Activated T-helper 9 cell treated with anti-CD3 and anti-CD28 coated beads, Interleukin-2, amount 50 U/mL, for 16 hours (primary cell): ENCODE measurements around the gene MFAP4.

Experiments
- DNase-seq: peaks from one replicate; pipeline ENCODE4 v3.0.0-alpha.2; 2020; ENCODE audit warnings: low read depth

MFAP4 gene, protein sequence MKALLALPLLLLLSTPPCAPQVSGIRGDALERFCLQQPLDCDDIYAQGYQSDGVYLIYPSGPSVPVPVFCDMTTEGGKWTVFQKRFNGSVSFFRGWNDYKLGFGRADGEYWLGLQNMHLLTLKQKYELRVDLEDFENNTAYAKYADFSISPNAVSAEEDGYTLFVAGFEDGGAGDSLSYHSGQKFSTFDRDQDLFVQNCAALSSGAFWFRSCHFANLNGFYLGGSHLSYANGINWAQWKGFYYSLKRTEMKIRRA

DNA sequence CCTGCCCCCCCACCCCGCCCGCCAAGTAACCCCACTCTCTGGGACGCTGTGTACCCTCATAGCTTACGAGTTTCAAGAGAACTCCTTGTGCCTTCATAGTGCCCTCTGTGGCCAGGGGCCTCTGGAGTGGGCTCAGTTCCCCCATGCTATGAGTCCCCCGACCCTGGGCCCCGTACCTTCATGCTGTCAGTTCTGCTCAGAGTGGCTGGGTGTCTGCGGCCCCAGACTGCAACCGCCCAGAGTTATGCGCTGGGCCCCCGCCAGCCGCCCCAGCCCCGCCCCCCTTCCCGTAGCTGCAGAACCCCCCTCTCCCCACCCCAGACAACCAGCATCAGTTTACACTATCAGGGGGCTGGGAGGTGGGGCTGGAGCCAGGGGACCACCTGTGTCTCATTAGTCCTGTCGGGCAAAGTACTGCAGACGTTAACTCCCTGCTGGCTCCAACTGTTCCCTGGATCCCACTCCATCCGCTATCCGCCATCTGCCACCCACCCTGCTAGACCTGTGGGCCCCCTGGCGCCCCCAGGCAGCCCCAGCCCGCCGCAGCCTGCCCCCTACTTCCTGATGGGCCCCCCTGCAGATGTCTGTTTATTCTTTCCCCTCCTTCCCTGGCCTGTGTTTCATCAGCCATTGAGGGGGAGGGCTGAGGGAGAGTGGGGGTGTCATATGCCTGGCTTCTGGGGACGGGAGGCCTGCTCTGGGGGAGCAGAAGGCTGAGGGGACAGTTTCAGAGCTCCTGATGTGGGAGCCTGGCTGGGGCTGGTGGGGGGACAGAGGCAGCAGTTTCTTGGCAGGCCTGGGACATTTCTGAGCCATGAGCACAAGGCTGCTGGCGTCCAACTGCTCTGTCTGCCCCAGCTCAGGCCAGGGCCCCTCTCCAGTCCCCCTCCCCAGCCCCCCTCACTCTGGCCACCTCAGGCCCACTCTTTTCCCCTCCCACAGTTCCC is at the start of gene MFAP4:
Gene MFAP4 (minus strand): TSS at position 217 of the 947 bp plus-strand sequence. CDS start 35 bp downstream, at position 182.
- DNase-seq = no peak

DNA sequence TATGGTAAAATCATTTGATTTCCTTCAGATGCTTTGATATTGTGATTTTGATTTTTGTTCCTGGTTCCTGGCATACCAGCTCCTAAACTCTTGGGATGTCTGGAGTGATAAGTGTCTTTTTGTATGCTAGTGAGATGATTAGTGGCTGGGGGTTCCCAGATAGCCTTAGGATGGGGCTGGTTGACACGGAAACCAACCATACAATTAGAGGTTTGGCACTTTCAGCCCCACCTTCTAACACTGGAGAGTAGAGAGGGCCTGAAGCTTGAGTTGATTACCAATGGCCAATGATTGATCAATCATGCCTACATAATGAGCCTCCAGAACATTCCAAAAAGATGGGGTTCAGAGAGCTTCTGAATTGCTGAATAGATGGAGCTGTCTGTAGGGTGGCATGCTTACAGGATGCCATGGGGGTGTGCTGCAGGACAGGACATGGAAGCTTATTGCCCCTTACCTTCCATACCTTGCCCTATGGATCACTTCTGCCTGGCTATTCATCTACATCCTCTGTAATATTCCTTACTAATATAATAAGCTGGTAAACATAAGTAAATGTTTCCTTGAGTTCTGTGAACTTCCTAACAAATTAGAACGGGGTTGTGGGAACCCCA is 46.8 kb upstream of the MFAP4 start:
- no peak for DNase-seq

DNA sequence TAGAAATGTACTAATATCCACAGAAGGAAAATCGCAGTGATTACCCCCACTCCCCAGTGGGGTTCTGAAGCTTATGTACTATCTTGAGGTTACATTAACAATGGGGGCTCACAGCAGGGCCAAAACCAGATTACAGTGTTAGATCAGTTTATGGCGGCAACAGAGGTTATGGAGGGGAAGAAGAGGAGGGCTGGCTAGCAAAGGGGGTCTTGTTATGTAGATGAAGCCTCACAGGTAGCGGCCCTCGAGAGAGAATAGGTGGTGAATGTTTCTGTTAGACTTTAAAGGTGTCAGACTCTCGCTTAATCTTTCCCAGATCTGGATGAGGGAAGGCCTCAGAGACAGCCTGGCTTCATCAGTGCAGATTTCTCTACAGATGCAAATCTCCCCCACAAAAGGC is 46.3 kb upstream of the MFAP4 start:
- DNase-seq = no peak

DNA sequence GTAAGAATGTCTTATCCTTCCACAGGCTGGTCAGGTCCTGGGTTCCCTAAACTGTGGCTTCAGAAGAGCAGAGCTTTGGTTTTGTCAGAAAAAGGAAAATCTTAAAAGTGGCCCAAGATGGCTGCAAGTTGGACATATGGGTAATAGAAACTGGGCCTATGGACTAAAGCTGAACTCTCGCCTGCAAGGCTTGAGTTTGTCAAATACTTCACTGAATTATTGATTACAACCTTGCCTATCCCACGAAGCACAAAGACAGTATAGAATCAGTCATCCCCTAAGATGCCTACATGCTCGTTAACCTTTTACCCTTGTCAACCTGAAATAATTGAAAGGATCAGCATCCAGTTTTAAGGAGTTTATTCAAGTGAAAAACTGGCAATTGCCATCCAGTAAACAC is 44.7 kb upstream of the MFAP4 start:
- DNase-seq = no peak

DNA sequence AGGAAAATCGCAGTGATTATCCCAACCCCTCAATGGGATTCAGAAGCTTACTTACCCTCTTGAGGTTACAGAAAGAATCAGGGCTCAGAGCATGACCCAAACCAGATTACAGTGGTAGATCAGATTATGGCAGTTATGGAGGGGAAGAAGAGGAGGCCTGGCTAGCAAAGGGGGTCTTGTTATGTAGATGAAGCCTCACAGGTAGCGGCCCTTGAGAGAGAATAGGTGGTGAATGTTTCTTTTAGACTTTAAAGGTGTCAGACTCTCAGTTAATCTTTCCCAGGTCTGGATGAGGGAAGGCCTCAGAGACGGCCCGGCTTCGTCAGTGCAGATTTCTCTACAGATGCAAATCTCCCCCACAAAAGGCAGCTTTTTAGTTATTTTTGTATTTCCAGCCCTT is 39.6 kb upstream of the MFAP4 start:
- no peak for DNase-seq

DNA sequence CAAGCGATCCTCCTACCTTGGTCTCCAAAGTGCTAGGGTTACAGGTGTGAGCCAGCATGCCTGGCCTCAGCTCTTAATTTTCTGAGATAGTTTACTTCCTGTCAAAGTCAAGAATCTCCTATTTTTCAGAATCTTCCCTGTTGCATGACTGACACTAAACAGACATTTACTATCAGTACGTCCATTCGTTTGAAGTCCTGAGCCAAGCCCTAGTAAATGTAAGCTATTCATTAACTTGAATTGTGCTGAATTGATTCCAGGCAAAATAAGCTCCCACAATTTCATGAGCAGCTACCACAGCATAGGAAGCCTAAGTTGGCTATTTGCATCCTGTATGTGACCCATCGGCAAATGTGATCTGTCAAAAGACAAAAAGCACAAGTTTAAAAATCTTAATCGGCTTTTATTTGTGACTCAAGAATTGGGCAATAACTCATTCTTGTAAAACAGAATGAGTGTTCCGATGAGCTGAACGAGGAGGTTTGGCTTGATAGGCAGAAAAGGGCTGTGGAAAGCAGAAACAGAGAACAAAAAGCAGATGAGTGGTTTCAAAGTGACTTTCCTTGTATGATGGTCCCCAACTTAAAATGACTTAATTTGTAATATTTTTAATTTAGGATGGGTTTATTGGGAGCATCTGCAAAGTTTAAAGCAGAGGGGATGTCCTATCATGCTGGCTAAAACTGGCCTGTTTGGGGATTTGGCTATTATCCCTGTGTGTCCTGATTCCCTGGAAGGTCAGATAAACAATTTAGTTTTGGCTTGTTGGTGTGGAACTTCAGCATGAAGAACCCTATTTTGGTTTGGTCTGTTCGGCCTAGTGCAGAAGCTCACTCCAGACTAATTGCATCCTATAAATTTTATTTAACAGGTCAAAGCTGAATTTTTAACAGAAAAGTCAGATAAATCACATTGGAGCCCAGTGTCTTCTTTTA is 38.2 kb upstream of the MFAP4 start:
- no peak for DNase-seq

DNA sequence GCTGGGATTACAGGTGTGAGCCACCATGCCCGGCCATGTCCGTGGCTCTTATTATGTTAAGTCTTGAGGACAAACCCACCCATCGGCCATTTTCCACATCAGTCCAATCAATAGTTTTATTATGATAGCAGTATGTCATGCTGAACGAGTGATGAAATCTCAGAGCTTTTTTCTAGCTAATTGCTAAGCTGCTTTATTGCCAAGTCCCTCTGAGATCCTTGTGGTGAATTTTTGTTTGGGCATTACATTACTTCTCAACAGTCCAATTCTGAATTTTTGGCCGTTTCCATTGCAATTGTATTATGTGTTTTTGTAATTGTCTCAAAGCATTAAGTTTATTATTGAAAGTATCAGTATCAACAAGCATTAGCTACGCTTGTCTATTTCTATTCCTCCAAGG is 34.9 kb upstream of the MFAP4 start:
- DNase-seq = no peak

DNA sequence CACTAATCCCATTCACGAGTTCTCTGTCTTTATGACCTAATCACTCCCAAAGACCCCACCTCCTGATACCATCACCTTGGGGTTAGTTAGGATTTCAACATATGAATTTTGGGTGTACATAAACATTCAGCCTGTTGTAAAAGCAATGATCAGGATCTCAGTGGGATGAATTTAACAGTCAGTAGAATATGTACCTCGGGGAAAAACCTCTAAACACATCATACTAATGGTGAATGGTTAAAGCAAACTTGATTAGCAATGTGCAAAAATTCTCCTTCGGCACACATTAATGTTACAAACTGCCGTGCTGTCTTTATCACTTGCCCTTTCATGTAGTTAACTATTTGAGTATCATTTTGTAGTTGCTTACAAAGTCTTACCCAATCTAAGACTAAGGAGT is 34.2 kb upstream of the MFAP4 start:
- DNase-seq = no peak

DNA sequence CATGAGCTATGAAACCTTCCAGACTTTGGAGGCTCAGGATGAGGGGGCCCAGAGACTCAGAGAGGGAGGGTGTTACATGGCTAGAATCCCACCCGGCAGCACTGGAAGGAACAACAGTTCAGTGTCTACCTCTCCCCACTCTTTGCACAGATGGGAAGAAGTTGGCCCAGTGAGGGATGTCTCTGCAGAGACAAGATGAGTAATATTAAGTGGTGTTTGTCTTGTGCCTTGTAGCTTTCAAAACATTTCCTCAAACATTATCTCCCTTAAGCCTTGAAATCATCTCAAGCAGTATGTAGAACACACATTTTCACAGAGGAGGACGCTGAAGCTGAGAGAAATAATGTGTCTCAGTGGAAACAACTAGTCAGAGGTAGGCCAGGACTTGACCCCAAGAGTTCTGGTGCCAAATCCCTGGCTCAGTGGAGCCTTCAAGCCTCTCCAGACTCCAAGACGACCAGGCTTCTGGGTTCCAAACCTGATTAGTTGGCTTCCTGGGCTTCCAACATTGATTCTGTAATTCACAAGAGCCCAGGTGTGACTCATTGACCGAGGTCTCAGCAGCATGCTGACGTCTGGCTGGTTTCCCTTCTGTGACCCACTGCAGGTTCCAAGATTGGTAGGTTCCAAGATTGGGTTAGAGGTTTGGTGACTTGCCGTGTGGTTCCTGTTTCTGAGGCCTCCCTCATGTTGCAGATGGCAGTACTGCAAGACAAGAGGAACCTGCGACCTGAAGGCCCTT is 31.4 kb upstream of the MFAP4 start:
- DNase-seq = no peak

DNA sequence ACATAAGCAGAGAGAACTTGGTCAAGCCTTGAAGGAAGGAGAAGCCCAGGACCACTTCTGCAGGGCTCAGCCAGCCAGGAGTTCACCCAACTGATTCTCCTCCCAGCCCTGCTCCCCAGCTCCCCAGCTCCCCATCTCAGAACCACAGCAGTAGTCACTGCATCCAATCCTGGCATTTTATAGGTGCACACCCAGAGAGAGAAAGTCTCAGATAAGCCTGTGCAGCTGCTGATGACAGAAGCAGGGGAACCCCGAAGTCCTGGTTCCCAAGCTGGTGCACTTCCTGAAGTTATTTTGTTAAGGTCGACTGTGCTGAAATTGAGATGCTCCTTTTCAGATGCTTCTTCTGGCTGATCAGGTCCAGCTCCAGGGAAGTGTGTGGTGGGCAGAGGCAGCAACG is 30.6 kb upstream of the MFAP4 start:
- DNase-seq = no peak

DNA sequence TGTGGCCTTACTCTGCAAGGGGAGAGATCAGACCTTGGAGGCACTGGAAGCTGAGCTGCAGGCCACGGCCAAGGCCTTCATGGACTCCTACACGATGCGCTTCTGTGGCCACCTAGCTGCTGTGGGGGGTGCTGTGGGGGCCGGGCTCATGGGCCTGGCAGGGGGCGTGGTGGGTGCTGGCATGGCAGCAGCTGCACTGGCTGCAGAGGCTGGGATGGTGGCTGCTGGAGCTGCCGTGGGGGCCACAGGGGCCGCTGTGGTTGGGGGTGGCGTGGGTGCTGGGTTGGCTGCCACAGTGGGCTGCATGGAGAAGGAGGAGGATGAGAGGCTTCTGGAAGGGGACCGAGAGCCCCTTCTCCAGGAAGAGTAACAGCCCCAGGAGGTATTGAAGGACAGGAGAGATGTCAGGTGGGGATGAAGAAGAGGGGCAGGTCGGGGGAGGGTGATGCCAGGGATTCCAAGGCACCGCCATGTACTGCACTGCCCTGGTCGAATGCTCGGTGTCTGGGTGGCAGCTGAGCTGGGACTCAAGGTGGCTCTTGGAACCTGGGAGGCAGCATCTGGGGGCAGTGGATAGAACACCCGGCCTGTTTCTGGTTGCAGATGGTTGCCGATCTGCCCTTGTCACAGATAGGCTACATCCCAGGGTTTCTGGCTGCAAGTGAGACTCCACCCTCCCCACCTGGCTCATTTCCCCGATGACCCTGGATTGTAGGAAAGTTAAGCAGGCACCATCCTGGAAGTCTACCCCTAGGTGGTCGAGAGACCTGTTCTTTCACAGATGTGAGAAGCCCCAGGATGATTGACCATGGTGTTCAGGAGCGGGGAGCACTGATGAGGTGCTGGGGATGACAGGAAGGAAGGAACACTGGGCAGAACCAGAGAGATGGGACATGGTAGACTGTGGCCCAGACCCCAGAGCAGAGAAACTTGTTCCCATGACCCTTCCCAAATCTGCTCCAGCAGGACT is 29.1 kb upstream of the MFAP4 start:
- DNase-seq = no peak

DNA sequence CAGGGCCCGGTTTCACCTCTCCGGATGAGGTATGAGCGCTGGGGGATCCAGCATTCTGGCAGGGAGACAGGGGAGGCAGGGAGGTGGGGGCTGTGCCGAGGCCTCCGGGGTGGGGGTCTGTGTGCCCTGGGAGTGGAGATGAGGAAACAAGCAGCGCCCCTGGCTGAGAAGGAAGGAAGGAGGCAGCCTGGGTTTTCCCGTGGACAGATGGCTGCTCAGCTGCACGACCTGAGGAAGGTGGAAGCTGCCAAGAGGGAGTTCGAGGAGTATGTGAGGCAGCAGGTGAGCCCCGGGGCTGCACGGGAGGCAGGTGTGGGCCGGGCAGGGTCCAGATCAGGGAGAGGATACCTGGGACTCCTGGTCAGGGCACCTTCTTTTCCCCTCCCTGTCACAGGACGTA is 28.3 kb upstream of the MFAP4 start:
- no peak for DNase-seq

DNA sequence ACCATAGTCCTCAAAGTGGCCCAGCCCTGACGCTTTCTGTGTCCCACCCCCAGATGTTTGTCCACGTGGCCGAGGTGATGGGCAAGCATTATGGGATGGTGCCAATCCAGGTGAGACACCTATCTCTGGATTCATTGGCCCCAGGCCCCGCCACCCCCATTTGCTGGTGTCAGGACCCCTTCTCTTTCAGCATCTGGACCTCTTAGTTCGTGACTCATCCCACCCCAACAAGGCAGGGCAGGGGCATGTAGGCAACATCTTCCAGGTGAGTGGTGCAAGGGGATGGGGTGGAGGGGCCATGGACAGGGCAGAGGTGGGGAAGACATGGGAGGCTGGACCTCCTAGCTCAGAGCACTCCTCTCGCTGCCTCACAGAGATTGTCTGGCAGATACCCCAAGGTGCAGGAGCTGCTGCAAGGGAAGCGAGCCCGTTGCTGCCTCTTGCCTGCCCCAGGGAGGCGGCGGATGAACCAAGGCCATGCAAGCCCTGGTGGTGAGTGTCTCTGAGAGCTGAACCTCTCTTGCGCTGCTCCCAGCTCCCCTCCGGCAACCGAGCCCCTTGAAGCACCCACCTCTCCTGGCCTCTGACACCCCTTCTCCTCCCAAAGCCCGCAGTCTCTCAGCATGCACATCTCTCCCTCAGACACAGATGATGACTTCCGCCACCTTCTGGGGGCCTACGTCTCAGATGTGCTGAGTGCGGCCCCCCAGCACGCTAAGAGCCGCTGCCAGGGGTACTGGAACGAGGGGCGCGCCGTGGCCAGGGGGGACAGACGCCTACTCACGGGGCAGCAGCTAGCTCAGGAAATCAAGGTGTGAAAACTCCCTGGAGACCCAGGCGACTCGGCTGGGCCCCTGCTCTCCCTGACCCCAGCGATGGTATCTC is 27.6 kb upstream of the MFAP4 start:
- DNase-seq = no peak

DNA sequence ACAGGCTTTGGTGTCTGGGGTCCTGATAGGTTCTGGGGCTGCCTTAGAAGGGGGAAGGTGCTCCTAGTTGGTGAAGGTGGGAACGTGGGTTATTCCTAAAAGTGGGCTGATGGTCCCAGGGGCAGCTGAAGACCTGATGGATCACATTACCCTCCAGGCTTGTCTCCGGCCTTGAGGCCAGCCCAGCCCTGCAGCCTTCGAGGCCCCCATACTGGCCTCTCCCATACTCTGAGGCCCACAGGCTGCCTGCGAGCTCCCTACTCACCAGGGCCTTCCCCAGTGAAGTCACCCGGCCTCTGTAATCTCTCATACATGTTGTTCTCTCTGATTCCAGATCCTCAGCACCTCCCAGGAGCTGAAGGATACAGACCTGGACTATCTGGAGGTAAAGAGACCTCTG is 26.8 kb upstream of the MFAP4 start:
- no peak for DNase-seq

DNA sequence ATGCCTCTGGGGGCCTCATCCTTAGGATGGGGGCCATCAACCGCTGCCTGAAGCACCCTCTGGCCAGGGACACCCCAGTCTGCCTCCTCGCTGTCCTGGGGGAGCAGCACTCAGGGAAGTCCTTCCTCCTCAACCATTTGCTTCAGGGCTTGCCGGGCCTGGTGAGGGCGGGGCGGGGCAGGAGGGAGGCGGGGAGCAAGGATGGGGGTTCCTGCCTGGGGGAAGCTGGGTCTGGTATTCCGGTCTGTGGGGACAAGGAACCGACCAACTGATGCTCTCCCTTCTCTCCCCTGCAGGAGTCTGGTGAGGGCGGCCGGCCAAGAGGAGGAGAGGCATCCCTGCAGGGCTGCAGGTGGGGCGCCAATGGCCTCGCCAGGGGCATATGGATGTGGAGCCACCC is 26.0 kb upstream of the MFAP4 start:
- DNase-seq = no peak

DNA sequence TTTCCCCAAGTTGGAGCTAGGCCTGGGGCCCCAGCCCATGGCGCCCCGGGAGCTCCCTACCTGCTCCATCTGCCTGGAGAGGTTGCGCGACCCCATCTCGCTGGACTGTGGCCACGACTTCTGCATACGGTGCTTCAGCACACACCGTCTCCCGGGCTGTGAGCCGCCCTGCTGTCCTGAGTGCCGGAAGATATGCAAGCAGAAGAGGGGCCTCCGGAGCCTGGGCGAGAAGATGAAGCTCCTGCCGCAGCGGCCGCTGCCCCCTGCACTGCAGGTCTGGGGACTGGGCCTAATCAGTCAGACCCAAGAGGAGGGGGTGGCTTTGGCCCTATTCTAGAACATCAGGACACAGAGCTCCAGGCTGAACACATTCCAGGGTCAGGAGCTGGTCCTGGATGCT is 25.5 kb upstream of the MFAP4 start:
- DNase-seq = no peak

DNA sequence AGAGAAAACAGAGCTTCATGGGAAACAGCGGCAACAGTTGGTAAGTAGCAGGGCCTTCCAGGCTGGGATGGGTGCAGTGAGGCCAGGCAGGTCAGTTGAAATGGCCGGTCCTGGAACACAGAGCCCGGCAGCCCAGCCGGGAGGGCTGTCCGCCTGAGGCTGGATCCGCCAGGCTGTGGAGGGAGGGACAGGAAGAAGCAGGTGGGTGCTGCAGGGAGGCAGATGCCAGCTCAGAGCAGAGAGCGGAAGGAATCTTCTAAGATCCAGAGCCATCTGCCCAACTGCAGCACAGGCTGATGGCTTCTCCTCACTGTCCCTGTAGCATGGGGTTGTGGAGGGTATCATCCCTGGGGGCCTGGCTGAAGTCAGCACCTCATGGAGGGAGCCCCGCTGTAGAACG is 24.6 kb upstream of the MFAP4 start:
- no peak for DNase-seq

DNA sequence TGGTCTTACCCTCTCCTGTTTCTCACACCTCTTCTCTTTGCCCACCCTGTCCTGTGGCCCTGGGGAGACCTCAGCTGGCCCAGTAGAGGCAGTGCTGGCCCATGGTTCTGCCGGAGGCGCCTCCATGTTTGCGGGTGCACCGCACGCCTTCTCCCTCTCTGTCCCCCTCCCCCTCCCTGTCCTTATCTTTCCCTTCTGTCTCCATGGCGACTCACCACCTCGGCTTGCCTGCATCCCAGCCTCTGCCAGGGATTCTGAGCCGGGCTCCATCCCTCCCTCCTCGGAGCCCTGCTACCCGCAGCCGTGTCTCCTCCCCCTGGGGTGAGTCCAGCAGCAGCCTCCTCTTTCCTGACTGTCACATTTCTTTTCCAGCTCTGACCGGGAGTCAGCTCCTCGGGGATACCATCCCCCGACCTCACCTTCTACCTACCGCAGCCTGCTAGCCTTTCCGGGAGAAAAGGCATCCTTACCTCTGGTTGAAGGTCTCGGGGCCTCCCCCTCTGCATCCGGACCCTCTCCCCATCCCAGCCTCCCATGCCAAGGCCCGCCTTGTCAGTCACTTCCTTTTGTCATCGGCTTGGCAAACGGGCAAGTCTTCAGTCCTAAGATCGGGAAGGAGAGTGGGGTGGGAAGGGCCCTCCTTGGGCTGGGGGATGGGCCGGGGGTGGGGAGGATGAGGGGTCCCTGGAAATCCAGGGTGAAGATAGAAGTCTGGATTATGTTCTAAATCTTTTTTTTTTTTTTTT is 24.1 kb upstream of the MFAP4 start, which contains the start of gene RNF112:
Gene RNF112 (plus strand): TSS at position 358 of the 746 bp plus-strand sequence. CDS start 177 bp downstream, at position 535.
- DNase-seq = no peak
